Urothelium cell line (cell line): ENCODE data around the gene SURF6.
"Not testable (repeated sequence)": the region's sequence is repeated elsewhere in the genome, so short reads cannot be mapped to it uniquely, and the experiment has no call there.

Experiments used
- DNase-seq: peaks from one replicate; pipeline ENCODE4 v3.0.0; 2011; ENCODE audit warnings: low spot score, mixed read lengths
- FAIRE-seq: peaks from 2 replicates; lab custom pipeline; 2011; peaks lifted over from hg19 to GRCh38; lab: Jason Lieb, UNC

SURF6 gene

DNA sequence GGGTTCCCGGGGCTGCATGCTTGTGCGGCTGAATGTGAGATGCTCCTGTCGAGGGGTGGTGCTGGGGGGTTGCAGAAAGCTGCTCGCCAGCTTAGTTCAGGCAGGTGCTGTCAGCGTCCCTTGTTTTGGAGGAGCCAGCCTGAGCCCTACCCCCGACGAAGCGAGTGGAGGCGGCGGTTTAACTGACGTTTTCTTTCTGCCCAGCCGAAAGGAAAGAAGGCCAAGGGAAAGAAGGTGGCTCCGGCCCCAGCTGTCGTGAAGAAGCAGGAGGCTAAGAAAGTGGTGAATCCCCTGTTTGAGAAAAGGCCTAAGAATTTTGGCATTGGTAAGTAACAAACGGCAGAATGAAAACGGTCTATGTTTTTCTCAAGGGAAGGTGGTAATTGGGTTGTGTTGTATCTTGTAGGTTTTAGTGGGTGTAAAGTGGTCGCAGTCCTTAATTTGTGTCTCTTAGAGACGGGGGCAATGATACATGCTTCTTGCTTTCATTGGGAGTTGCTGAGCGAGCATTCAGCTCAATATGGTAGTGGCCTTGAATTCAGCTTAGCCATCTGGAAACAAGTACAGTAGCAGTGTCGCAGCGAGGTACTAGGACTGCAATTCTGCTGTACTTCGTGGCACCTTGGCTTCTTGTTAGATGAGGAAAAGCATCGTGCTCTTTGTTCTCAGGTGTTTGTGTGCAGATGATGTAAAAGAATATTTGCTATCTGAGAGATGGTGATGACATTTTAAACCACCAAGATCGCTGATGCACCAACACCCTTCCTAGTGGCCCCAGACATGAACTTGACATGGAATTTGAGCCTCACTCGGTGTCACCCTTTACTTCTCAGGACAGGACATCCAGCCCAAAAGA is 13.0 kb upstream of the SURF6 start:
- FAIRE-seq (no peak), DNase-seq (no peak)

DNA sequence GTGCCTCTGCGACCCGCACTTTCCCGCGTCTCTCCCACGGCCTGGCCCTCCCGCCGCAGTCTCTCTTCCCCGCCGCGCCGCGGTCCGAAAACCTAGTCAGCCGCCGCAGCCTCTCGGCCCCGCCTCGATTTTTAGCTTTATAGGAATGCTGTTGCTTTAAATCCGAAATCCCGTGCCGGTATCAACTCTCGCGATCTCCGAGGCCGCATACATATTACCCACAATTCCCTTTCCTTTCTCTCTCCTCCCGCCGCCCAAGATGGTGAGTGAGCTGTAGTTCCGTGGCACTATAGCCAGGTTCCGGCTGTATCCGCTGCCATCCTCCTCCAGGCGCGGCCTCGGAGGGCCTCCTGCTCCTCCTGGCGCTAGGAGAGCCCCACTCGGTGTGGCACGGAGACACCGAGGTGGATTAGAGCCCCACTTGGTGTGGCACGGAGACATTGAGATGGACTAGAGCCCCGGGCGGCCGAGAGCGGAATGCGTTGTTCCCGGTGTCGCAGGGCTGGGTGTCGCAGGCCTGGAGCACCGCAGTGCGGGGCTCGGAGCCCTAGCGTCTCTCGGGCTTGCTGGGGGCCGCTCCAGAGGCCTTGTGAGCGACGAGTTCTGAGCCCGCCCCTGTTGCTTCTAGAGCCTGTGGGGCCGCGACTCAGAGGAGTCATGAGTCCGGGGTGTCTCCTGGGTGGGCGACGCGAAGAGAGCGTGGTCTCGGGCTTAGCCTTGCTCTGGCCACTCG is 12.2 kb upstream of the SURF6 start, which contains the start of the genes MED22 and RPL7A:
TSS of gene MED22 (minus strand) at position 147 of the 733 bp plus-strand sequence. CDS start 1,469 bp downstream, outside the sequence.
TSS of gene RPL7A (plus strand) at position 234 of the 733 bp plus-strand sequence. CDS start at position 260, 26 bp downstream.
- FAIRE-seq (no peak), DNase-seq (peak; percentile 88)

DNA sequence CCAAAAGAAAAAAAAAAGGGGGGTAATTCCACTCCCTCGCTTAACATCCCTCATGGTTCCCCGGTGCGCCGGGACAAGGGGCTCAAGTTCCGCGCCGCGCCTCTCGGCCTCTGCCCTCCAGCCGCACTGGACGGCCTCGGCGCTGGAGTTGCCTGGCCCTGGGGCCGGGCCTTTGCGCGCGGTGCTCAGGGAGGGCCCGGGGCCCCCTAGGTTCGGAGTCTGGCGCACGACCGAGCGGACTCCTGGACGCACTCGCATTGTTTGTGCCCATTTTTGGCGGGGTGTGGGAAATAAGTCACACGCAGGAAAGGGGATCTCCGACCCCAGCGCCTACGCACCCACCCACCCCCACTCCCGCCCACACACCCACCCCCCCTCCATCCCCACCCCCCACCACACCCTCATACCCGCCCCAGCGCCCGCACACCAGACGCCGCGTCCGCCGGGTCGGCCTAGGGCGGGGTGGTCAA is 11.6 kb upstream of the SURF6 start:
- FAIRE-seq (no peak), DNase-seq (peak; percentile 54)

DNA sequence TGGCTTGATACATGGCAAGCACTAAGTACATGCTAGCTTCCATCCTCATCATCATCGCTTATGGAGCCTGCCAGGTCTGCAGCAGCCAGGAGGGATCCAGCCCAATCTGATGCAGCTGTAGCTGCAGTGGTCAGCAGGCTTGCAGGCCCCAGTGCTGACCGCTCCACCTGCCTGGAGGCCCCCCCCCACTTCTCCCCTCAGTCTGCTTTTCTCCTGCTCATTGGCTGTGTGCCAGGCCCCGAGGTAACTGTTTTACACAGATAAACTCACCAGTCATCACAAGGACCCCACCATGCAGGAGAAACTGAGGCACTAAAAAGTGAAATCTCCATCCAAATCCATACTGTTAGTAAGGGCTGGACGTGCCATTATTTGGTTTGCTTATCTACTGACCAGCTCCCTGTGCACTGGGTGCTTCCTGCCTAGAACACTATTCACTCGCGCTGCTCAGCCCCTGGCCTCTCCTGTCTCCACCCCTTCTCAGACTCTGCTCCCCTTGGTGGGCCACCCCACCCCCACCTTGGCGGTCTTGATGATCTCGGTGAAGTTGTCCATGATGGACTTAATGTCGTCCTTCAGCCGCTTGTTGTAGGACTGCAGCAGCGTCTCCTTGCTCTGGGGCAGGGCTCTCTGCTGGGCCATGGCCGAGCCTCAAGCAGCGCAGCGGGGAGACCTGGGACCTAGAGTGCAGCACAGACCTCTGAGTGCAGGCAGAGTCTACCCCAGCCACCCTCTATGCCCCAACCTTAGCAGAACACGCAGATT is 10.2 kb upstream of the SURF6 start:
- DNase-seq, result no peak
- FAIRE-seq, result no peak

DNA sequence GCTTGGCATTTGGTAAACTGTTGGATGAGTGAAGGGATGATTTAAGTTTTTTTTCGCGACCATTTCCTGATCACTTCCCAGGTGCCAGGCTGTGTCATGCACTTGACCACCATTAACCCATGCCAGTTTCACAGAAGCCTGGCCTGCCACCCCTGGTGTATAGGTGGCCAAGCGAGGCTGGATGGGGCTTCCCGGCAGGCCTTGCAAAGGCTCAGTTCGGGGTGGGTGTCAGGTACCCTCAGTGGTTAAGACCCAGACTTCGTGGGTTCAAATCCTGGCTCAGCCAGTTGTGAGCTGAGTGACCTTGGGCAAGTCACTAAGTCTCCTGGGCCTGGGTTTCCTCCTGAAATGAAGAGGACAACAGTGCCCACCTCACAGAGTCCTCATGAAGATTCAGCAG is 9.6 kb upstream of the SURF6 start:
- FAIRE-seq (no peak), DNase-seq (no peak)

DNA sequence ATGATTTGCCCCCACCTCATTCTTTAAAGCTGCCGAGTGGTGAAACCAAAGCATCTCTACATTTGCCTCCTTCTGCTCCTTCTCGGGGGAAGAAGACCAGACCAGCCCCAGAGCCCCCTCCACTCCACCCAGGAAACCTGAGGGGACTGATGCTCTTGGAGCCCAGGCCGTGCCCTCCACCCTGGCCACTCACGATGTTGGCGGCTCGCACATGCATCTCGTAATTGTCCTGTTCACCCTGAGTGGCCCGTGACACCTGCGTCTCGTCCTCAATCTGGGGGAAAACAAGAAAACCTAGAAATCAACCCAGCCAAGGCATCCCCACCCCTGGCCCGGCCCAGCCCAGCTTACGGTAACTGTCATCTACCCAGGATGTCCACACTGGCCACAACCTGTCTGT is 9.0 kb upstream of the SURF6 start:
- FAIRE-seq (no peak), DNase-seq (no peak)

DNA sequence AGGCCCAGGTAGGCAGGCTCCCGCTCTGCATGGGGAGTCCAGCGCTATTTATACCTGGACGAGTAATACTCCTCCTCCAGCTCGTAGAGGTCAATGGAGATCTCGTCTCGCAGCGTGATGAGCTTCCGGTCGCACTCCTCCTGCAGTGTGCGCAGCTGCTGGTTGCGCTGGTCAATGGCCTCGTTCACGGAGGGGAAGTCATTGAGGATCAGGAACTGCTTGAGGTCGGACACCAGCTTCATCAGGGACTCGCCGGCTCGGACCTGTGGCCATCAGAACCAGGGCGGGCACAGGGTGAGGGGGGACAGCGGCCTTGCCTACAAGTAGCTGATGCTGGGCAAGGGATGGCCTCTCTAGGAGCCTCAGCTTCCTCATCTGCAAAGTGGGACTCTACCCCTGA is 8.1 kb upstream of the SURF6 start:
- DNase-seq (no peak), FAIRE-seq (no peak)

DNA sequence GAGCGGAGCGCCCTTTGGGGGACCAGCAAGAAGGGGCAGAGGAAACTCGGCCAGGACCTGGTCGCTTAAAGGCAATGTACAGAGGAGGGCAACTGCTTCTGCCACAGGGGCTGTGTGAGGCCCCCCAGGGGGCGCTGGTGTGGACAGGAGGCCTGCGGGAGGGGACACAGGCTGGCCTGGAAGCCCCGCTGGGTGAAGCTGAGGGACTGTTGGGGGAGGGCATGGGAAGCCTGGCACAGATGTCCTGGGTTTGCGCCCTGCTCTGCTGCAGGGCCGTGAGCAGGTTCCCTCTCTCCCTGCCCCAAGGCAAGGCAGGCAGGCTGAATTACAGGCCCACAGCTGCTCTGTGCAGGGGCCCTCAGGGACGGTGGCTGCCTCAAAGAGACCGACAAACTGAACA is 6.6 kb upstream of the SURF6 start:
- no peak for DNase-seq
- no peak for FAIRE-seq

DNA sequence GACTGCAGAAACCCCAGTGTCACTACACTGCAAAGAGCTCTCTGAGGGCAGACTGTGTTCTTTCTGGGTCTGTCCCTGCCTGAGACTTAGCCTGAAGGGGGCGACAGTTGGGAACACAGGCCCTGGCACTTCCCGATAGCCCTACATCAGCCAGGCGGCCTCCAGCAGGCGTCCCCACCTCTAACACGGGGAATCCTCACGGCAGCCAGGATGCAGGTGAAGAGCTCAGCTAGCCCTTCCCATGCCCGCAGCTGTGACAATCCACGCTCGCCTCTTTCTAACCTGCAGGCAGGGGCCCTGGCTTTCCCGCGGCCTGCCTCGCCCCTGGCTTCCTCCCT is 6.0 kb upstream of the SURF6 start:
- FAIRE-seq, result no peak
- DNase-seq, result no peak

DNA sequence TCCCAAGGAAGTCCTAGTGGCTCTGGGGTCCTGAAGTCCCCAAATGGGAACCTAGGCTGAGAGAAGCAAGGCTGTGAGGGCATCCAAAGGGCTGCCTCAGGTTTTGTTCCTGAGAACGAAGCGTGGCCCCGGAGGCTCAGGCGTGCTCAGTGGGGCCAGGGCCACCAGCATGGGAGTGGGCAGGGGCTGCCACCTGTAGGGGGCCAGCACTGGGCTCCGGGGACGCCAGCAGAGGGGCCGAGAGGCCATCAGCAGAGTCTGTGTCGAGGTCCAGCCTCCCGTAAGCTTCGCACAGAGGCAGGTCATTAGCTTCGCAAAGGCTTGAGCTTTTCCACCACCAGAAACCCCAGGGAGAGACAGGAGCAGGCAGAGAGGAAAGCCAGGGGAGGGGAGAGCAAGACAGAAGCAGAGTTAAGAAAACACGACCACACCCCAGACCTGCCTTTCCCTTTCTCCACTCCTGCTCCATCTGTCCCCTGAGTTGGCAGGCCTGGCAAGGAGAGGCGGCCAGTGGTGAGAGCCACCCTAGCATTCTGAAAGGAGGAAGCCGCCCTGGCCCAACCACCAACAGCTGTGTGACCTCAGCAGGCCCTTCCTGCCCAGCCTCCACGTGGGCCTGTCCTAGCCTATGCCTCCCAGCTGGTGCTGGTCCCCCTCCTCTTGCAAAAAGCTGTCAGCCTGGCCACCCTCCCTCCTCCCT is 5.5 kb upstream of the SURF6 start:
- no peak for DNase-seq
- FAIRE-seq, result no peak

DNA sequence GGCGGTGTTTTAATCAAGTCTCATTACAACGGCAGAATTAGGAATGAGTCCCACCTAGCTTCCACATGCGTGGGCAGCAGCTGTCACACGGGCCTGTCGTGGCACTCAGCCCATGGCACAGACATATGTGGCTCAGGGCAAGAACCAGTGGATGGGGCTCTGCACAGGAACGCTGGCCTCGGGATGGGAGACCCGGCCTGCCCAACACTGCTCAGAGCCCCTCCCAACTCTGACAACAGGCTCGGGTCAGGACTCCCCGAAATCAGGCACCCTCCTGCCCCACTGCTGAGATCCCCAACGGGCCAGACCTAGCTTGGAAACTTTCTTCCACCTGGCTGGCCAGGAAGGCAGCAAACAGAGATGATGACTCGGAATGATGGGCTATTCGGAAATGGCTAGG is 4.9 kb upstream of the SURF6 start:
- DNase-seq (no peak), FAIRE-seq (no peak)

DNA sequence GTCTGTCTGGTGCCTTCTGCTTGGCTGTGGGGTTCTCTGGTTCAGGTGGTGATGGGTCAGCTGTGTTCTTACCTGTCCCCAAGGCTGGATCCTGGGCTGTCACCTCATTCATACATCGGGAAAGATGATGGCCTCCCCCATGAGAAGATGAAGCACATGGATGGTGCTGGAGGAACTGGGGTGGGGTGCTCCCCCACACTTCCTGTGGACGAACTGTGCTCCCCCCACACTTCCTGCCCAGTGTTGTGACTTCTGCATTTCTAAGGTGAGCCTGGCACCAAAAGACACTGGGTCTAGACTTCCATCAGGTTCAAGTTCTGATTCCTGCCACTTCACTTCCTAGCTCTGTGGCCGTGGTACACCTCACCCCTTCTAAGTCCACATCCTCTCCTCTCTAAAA is 4.3 kb upstream of the SURF6 start:
- FAIRE-seq (no peak), DNase-seq (no peak)

DNA sequence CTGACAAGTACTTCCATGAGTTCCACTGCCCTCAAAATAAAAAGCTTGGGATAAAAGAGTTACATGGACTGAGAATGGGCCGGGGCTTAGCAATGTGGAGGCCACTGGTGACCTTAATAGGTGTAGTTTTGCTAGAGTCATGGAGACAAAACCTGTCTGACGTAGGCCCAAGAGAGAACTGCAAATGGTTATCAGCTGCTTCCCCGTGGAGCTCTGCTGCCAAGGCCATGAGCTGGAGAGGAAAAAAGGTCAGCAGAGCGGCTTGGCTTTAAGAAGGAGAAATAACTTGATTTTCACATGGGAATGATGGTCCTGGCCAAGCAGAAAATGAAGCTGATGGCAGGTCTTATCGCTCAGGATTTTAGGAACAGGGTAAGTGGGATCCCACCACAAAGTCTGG is 3.7 kb upstream of the SURF6 start:
- DNase-seq, result no peak
- no peak for FAIRE-seq

DNA sequence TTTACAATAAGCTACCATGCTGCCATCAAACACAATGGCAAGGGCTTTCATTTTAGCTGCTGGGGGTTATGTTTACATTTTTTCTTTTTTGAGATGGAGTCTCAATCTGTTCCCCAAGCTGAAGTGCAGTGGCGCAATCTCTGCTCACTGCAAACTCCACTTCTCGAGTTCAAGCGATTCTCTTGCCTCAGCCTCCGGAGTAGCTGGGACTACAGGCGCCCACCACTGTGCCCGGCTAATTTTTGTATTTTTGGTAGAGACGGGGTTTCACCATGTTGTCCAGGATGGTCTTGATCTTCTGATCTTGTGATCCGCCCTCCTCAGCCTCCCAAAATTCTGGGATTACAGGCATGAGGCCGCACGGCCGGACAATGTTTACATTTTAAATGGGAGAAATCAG is 1.1 kb downstream of the SURF6 start:
- not testable (repeated sequence) for FAIRE-seq, DNase-seq

DNA sequence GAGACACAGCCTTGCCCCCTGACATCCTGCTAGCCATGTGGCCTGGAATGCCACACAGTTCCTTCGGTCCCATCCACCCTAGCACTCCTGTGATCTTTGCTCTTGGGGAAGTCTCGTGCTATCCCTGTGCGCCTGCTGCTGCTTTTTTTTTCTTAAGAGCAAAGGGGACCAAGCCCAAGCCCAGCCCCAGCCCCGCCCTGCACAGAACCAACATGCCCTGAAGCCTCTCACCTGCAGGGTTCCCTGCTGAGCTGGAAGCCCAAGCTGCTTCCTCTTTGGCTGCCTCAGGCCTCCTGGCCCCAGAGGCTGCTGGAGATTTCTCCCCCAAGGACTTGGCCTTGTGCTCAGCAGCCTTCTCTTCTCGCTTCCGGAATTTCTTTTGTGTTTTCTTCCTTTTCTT is 1.8 kb downstream of the SURF6 start:
- DNase-seq (no peak), FAIRE-seq (no peak)

DNA sequence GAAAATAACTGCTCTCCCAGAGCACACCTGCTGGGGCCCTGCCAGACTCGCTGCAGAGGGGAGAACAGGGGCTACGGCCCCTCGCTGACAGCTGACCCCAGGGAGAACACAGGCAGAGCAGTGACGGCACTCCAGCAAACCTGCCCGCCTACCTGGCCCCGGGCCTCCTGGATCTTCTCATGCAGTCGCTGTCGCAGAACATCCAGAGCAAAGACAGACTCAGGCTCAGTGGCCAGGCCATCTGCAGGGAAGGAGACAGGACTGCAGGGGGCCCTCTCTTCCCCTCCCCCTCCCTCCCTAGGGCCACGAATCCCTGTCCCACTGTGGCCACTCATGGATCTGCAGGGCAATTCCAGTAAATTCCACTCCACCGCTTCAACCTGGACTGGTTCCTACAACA is 2.4 kb downstream of the SURF6 start:
- FAIRE-seq (no peak), DNase-seq (no peak)

DNA sequence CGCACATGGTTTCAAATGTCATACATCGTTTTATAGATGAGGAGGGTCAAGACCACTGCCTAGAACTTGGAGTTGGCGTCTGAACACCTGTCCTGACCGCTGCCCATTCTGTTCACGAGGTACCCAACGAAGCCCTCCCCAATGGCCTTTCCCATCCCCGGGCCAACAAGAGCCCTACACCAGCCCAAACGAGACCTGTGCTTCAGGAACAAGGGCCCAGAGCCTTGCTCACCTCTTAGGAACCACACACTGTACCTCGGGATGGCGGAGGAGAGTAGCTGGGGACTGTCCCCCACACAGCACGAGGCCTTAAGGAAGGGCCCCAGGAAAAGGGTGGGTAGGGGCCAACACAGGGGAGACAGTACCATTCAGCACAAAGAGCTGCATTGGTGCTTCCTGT is 3.0 kb downstream of the SURF6 start:
- FAIRE-seq (no peak), DNase-seq (no peak)

DNA sequence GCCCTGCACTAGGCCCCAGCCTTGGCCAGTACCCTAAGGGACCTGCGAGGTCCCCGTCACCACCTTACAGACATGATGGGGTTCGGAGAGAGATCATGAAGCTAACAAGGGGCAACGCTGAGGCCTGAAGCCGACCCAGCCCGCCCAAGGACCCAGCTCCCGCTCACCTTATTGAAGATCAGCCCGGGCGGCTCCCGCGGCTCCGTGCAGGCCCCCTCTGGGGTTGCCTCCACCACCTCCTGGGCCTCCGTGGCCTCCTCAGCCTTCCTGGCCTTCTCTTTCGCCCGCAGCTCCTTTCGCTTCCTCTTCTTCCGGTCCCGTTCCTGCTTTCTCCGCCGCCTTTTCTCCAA is 3.6 kb downstream of the SURF6 start:
- no peak for FAIRE-seq
- DNase-seq, result no peak

DNA sequence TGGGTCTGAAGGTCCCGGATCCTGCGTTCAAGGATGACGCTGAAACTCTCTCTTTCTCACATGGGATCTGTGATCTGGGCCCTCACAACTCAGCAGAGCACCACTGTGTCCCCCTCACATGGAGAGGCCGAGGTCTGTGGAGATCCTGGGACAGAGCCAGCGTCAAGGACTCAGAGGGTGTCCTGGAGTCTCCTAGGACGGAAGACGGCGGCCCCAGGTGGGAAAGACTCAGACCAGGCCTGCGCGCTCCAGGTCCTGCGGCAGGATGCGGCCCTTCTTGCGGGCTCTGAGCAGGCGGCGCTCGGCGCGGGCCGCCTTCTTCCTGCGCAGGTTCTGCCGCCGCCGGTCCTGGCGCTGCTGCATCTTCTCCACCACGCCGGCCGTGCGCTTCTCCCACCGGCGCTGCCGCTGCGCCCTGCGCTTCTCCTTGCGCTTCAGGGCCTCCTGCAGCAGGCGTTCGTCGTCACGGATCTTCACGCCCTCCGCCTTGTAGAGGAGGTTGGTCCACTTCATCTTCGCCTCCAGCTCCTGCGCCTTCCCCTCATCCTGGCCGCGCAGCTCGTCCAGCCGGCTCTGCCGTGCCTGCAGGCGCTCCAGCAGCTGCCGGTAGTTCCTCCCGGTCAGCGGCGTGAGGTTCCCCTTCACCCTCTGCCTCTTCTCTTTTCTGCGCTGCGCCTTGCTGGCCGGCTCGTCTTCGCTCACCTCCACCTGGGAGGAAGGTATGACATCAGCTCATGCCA is 4.2 kb downstream of the SURF6 start:
- DNase-seq (no peak), FAIRE-seq (no peak)

DNA sequence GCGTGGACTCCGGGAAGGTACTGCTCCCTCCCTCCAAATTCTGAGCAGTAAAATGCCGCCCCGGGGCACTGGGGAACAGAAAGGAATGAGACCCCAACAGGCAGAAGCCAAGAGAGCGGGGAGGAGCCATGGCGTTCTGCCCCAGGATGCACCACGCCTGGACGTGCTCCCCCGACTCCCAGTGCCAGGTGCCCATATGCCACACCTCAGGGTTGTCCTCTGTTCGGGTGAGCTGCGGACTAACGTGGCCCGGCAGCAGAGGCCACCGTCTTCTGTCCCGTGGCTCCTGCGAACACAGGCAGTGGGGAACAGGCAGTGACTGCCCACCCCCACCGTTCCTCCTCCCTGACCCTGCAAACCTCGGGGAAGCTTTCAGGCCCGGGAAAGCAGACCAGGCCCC is 4.8 kb downstream of the SURF6 start:
- FAIRE-seq (no peak), DNase-seq (no peak)
